Choroid plexus epithelial cell (primary cell): Measurements from ENCODE around the gene DNAJB13.

Experiments
- DNase-seq: peaks from one replicate; pipeline ENCODE4 v3.0.0-alpha.2; 2010; ENCODE audit warnings: low read depth
- H3K4me3 ChIP-seq: 2 replicates; pipeline ENCODE4 v1.5.1; 2011; ENCODE audit warnings: low read depth, mild to moderate bottlenecking, control low read depth, low read length, moderate library complexity
- CTCF ChIP-seq: conservative IDR thresholded peaks from 2 replicates; pipeline ENCODE4 v1.5.1; 2011; ENCODE audit warnings: low read depth, mild to moderate bottlenecking, control low read depth, inconsistent platforms, low read length, moderate library complexity

Gene DNAJB13

GRCh38 chr11:73950869-73951710, at the start of gene DNAJB13:
TSS of gene DNAJB13 (plus strand) at chr11:73951026. CDS start at chr11:73951070, 44 bp downstream.
- peak; percentile 68 for DNase-seq
- no peak for TF ChIP-seq CTCF
- H3K4me3 ChIP-seq: no peak within 1 kb of the TSS

- no peak for TF ChIP-seq CTCF
- no peak overlapping the region for H3K4me3 ChIP-seq
- no peak for DNase-seq
These were observed 48.5 kb upstream of the DNAJB13 start for GRCh38 chr11:73902303-73902702.

GRCh38 chr11:73907191-73907590, 43.6 kb upstream of the DNAJB13 start:
- no peak overlapping the region for H3K4me3 ChIP-seq
- peak; percentile 54 for DNase-seq
- TF ChIP-seq CTCF: peak; percentile 45

- DNase-seq: no peak
- H3K4me3 ChIP-seq: no peak overlapping the region
- TF ChIP-seq CTCF: no peak
These were observed 38.8 kb upstream of the DNAJB13 start for GRCh38 chr11:73912026-73912425.

- no peak for DNase-seq
- TF ChIP-seq CTCF: no peak
- no peak overlapping the region for H3K4me3 ChIP-seq
These were observed 37.4 kb upstream of the DNAJB13 start for GRCh38 chr11:73913472-73913871.

GRCh38 chr11:73914284-73914683, 36.5 kb upstream of the DNAJB13 start:
- H3K4me3 ChIP-seq: no peak overlapping the region
- DNase-seq: no peak
- TF ChIP-seq CTCF: no peak

GRCh38 chr11:73916435-73916834, 34.4 kb upstream of the DNAJB13 start:
- no peak for TF ChIP-seq CTCF
- H3K4me3 ChIP-seq: no peak overlapping the region
- peak; percentile 17 for DNase-seq
